OCI-LY3 (cell line): Measurements from ENCODE around the gene OR2F1.

ENCODE experiments used
- H2AFZ ChIP-seq: fragments of 200-600, 300-600 bp; shearing (Covaris generic); 2 replicates; pipeline ENCODE4 v1.6.0; 2014; ENCODE audit warnings: antibody characterized with exemption, low read depth, low read length
- H3K27ac ChIP-seq: fragments of 200-600, 300-600 bp; sonication (generic); 2 replicates; pipeline ENCODE4 v1.5.1; 2014; ENCODE audit warnings: mild to moderate bottlenecking, low read length, moderate library complexity, mixed read lengths
- H3K27me3 ChIP-seq: fragments of 200-600, 300-600 bp; sonication (generic); 2 replicates; pipeline ENCODE4 v1.6.1; 2014; ENCODE audit warnings: low read depth, low read length, mixed read lengths
- H3K36me3 ChIP-seq: fragments of 200-600, 300-600 bp; sonication (generic); replicated peaks from 2 replicates; pipeline ENCODE3; 2014; ENCODE audit warnings: low read depth, low read length, mixed read lengths
- H3K4me1 ChIP-seq: fragments of 300-600, 200-600 bp; sonication (generic); 2 replicates; pipeline ENCODE4 v1.6.1; 2014; ENCODE audit warnings: low read length, mixed read lengths
- H3K4me2 ChIP-seq: fragments of 200-600, 300-600 bp; sonication (generic); 2 replicates; pipeline ENCODE4 v1.6.1; 2014; ENCODE audit warnings: low read length, mixed read lengths
- H3K4me3 ChIP-seq: fragments of 300-600, 200-600 bp; sonication (generic); 2 replicates; pipeline ENCODE4 v1.5.1; 2014; ENCODE audit warnings: antibody characterized with exemption, mild to moderate bottlenecking, low read length, moderate library complexity
- H3K79me2 ChIP-seq: fragments of 300-600, 200-600 bp; shearing (Covaris generic); 2 replicates; pipeline ENCODE4 v1.6.1; 2014; ENCODE audit warnings: mild to moderate bottlenecking, low read length, mixed read lengths
- H3K9ac ChIP-seq: fragments of 300-600, 200-600 bp; shearing (Covaris generic); 2 replicates; pipeline ENCODE4 v1.6.0; 2014; ENCODE audit warnings: mild to moderate bottlenecking, low read length, moderate library complexity
- H3K9me3 ChIP-seq: fragments of 200-600, 300-600 bp; shearing (Covaris generic); 2 replicates; pipeline ENCODE4 v1.6.1; 2014; ENCODE audit warnings: low read length, mixed read lengths; ENCODE audit not compliant: insufficient read depth
- H4K20me1 ChIP-seq: fragments of 200-600, 300-600 bp; sonication (generic); 2 replicates; pipeline ENCODE4 v1.6.1; 2016; ENCODE audit warnings: low read length, mixed read lengths; ENCODE audit not compliant: insufficient read depth
- EZH2phosphoT487 ChIP-seq: fragments of 200-600 bp; shearing (Covaris generic); IDR thresholded peaks from 2 replicates; pipeline ENCODE4 v1.6.1; 2018; ENCODE audit warnings: antibody characterized with exemption, mixed run types, low read depth
- TF ChIP-seq, protein P1 (sequence below): fragments of 200-600, 300-600 bp; sonication (generic); IDR thresholded peaks from 2 replicates; pipeline ENCODE4 v1.5.1; 2014; ENCODE audit warnings: antibody characterized with exemption, low read length, low read depth

OR2F1 gene

DNA sequence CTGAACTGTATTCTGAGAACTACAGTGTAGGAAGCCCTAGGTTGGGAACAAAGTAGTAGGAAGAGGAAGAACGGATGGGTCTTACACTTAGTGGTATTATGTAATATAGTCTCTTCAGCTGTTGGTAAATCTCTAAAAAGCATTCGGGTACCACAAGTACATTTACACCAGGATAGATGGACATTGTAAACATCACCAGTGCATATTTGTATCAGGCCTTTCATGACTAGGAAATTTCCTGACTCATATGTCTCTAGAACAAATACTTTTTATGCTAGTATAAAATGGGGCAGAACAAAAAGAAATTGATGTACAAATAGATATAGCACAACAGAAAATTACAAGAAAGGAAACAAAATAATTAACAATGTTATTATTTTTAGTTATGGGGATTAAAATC, 23.9 kb downstream of the OR2F1 start:
- H3K9me3 ChIP-seq: no peaks in the 10 kb centered on the region
- TF ChIP-seq EZH2phosphoT487: no peak
- TF ChIP-seq, protein P1, sequence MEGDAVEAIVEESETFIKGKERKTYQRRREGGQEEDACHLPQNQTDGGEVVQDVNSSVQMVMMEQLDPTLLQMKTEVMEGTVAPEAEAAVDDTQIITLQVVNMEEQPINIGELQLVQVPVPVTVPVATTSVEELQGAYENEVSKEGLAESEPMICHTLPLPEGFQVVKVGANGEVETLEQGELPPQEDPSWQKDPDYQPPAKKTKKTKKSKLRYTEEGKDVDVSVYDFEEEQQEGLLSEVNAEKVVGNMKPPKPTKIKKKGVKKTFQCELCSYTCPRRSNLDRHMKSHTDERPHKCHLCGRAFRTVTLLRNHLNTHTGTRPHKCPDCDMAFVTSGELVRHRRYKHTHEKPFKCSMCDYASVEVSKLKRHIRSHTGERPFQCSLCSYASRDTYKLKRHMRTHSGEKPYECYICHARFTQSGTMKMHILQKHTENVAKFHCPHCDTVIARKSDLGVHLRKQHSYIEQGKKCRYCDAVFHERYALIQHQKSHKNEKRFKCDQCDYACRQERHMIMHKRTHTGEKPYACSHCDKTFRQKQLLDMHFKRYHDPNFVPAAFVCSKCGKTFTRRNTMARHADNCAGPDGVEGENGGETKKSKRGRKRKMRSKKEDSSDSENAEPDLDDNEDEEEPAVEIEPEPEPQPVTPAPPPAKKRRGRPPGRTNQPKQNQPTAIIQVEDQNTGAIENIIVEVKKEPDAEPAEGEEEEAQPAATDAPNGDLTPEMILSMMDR: no peak
- no peak overlapping the region for H3K27ac ChIP-seq
- no peaks in the 10 kb centered on the region for H3K36me3 ChIP-seq
- peaks cover 3% of the 10 kb centered on the region; the same call in 1 of the 2 replicates for H3K4me1 ChIP-seq
- no peak overlapping the region for H2AFZ ChIP-seq
- H3K79me2 ChIP-seq: no peaks in the 10 kb centered on the region
- H3K4me3 ChIP-seq: no peak overlapping the region
- H3K9ac ChIP-seq: no peak overlapping the region
- H3K27me3 ChIP-seq: no peaks in the 10 kb centered on the region
- H4K20me1 ChIP-seq: no peaks in the 10 kb centered on the region
- no peak overlapping the region for H3K4me2 ChIP-seq

DNA sequence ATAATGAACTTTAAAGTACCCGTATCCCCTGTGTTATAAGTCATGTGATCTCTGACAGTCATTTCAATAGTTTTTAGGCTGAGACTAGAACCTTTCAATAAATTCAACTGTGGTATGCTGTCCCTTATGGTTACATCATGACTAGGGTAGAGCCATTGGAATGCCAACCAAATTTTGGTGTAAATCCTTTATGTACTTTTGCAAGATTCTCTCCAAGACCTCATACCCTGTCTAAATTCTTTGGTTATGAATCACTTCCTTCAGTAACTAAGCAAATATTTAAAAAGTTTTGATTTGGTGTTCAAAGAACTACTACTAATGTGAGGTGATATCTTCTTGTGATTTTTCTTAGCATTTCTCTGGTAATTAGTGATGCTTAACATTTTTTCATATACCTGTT, 24.7 kb downstream of the OR2F1 start:
- Histone ChIP-seq H3K4me1 (peaks cover 3% of the 10 kb centered on the region; the same call in 1 of the 2 replicates), H3K4me2 (no peak overlapping the region)

GRCh38 chr7:143979998-143980397, 25.4 kb downstream of the OR2F1 start:
- H3K9me3 ChIP-seq: no peaks in the 10 kb centered on the region
- H3K27ac ChIP-seq: no peak overlapping the region
- no peak overlapping the region for H2AFZ ChIP-seq
- no peak overlapping the region for H3K9ac ChIP-seq
- H3K4me3 ChIP-seq: no peak overlapping the region
- H3K79me2 ChIP-seq: no peaks in the 10 kb centered on the region
- TF ChIP-seq, protein P1: no peak
- no peak for TF ChIP-seq EZH2phosphoT487
- no peaks in the 10 kb centered on the region for H4K20me1 ChIP-seq
- H3K27me3 ChIP-seq: no peaks in the 10 kb centered on the region
- H3K36me3 ChIP-seq: no peaks in the 10 kb centered on the region
- no peak overlapping the region for H3K4me2 ChIP-seq
- peaks cover 3% of the 10 kb centered on the region; the same call in 1 of the 2 replicates for H3K4me1 ChIP-seq

More for the DNA sequence above, 24.7 kb downstream of the OR2F1 start:
- H3K4me3 ChIP-seq: no peak overlapping the region
- no peaks in the 10 kb centered on the region for H3K79me2 ChIP-seq
- no peak overlapping the region for H2AFZ ChIP-seq
- H3K27me3 ChIP-seq: no peaks in the 10 kb centered on the region
- H4K20me1 ChIP-seq: no peaks in the 10 kb centered on the region
- no peaks in the 10 kb centered on the region for H3K9me3 ChIP-seq
- TF ChIP-seq, protein P1: no peak
- no peak for TF ChIP-seq EZH2phosphoT487
- no peaks in the 10 kb centered on the region for H3K36me3 ChIP-seq
- H3K27ac ChIP-seq: no peak overlapping the region
- no peak overlapping the region for H3K9ac ChIP-seq

- no peaks in the 10 kb centered on the region for H3K27me3 ChIP-seq
- H2AFZ ChIP-seq: no peak overlapping the region
- H3K4me1 ChIP-seq: peaks cover 3% of the 10 kb centered on the region; the same call in 1 of the 2 replicates
- no peaks in the 10 kb centered on the region for H4K20me1 ChIP-seq
- no peak overlapping the region for H3K27ac ChIP-seq
- TF ChIP-seq, protein P1: no peak
- TF ChIP-seq EZH2phosphoT487: no peak
- H3K79me2 ChIP-seq: no peaks in the 10 kb centered on the region
- H3K4me2 ChIP-seq: no peak overlapping the region
- H3K36me3 ChIP-seq: no peaks in the 10 kb centered on the region
- no peak overlapping the region for H3K4me3 ChIP-seq
- no peaks in the 10 kb centered on the region for H3K9me3 ChIP-seq
- H3K9ac ChIP-seq: no peak overlapping the region
Observed at GRCh38 chr7:143980746-143981510, 26.3 kb downstream of the OR2F1 start.
